Measurements from ENCODE around the gene TMCC1. TPM values are rescaled to one million over a fixed set of nuclear protein-coding genes. Genes with fewer than 3 reads are reported as not detected.
A peak's percentile ranks its signal among the peaks of the same experiment; 100 is the strongest.

Gene TMCC1
- total RNA-seq, 1 donor from 2014 or later: 36.9 TPM

DNA sequence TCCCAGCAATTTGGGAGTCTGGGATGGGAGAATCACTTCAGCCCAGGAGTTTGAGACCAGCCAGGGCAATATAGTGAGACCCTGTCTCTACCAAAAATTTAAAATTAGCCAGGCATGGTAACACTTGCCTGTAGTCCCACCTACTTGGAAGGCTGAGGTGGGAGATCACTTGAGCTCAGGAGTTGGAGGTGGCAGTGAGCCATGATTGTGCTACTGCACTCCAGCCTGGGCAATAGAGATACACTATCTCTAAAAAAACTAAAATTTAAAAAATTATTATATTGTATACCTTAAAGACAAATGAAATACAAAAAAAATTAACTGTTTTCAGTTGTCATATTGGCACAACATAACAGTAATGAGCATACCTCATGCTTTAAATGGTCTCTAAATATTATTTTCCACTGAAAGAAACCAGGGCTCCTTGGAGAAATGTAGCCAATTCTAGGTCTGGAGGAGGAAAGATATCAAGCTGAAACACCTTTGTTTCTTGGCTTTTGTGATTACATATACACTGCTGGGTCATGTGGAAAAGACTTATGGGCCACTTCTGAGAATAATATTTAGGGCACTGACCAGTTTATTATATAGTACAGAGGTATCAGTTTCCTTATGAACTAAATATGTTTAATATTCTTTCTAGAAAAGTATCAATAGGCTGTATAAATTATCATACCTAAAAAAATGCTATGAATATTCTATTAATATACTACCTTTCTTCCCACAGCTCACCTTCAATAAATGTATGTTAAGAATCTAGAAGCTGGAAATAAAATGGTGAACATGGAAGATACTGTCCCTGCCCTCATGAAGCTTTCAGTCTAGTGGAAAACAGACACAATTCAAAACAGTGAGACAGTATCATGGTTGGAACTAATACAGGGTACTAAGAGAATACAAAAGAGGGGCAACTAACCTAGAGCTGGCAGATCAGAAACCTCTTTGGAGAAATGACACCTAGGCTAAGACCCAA lies 119.5 kb downstream of the TMCC1 start:
- no peaks in the 10 kb centered on the region for H3K27me3 Mint-ChIP-seq (ENCODE audit: low read depth)
- no peak for DNase-seq (ENCODE audit: low read depth, low spot score)
- peaks cover 7% of the 10 kb centered on the region for H3K36me3 Mint-ChIP-seq (ENCODE audit: low read depth)
- TF ChIP-seq, protein P1, sequence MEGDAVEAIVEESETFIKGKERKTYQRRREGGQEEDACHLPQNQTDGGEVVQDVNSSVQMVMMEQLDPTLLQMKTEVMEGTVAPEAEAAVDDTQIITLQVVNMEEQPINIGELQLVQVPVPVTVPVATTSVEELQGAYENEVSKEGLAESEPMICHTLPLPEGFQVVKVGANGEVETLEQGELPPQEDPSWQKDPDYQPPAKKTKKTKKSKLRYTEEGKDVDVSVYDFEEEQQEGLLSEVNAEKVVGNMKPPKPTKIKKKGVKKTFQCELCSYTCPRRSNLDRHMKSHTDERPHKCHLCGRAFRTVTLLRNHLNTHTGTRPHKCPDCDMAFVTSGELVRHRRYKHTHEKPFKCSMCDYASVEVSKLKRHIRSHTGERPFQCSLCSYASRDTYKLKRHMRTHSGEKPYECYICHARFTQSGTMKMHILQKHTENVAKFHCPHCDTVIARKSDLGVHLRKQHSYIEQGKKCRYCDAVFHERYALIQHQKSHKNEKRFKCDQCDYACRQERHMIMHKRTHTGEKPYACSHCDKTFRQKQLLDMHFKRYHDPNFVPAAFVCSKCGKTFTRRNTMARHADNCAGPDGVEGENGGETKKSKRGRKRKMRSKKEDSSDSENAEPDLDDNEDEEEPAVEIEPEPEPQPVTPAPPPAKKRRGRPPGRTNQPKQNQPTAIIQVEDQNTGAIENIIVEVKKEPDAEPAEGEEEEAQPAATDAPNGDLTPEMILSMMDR (conservative IDR thresholded peaks at IDR 0.05): no peak
- peaks cover 17% of the 10 kb centered on the region for H3K4me1 Mint-ChIP-seq
- no peaks in the 10 kb centered on the region for H3K9me3 Mint-ChIP-seq
- H3K4me3 Mint-ChIP-seq: no peak overlapping the region
- H3K27ac Mint-ChIP-seq (ENCODE audit: unreplicated experiment): no peak overlapping the region

DNA sequence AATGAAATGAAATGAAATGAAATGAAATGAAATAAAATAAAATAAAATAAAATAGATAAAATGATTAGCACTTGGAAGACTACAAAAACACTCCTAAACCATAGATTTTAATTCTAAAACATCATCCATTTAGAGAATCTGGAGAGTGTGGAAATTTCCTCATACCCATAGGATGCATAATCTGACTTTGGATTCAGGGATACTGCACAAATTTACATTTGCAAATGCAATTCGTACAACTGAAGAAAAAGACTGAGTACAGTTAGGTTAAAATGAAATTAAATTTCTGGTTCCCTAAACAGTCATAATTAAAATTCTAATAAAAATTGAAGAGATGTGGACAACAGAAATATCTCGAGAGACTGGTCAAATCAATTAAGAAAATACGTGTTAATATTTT lies 122.9 kb downstream of the TMCC1 start:
- peaks cover 9% of the 10 kb centered on the region for H3K4me1 Mint-ChIP-seq
- TF ChIP-seq, protein P1 (conservative IDR thresholded peaks at IDR 0.05): no peak
- H3K27ac Mint-ChIP-seq (ENCODE audit: unreplicated experiment): no peak overlapping the region
- H3K9me3 Mint-ChIP-seq: no peaks in the 10 kb centered on the region
- no peak for DNase-seq (ENCODE audit: low read depth, low spot score)
- H3K27me3 Mint-ChIP-seq (ENCODE audit: low read depth): no peaks in the 10 kb centered on the region
- no peak overlapping the region for H3K4me3 Mint-ChIP-seq
- H3K36me3 Mint-ChIP-seq (ENCODE audit: low read depth): peaks cover 4% of the 10 kb centered on the region

- H3K27me3 Mint-ChIP-seq (ENCODE audit: low read depth): no peaks in the 10 kb centered on the region
- no peak for DNase-seq (ENCODE audit: low read depth, low spot score)
- no peak overlapping the region for H3K4me3 Mint-ChIP-seq
- H3K4me1 Mint-ChIP-seq: peaks cover 9% of the 10 kb centered on the region
- H3K36me3 Mint-ChIP-seq (ENCODE audit: low read depth): peaks cover 3% of the 10 kb centered on the region
- TF ChIP-seq, protein P1 (conservative IDR thresholded peaks at IDR 0.05): no peak
- H3K9me3 Mint-ChIP-seq: no peaks in the 10 kb centered on the region
- H3K27ac Mint-ChIP-seq (ENCODE audit: unreplicated experiment): no peak overlapping the region
Observed at GRCh38 chr3:129769616-129770015, 123.9 kb downstream of the TMCC1 start.

DNA sequence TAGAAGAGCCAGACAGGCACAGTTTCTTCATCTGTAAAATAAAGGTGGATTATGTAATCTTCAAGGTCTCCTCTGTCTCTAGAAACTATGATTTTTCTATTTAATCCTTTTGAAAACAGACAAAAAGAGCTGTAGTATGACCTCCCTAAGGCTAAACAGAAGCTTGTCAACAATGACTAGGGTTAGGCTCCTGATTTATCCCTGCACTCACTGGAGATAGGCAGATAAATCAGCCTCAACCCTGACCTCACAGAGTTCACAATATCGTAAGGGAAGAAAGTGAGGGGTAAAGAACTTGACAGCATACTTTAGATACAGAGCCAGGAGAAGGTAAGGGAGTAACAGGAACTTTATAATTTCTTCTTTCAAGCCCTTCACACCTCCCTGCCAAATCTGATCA lies 124.8 kb downstream of the TMCC1 start:
- H3K36me3 Mint-ChIP-seq (ENCODE audit: low read depth): no peaks in the 10 kb centered on the region
- peaks cover 9% of the 10 kb centered on the region for H3K4me1 Mint-ChIP-seq
- no peaks in the 10 kb centered on the region for H3K9me3 Mint-ChIP-seq
- TF ChIP-seq, protein P1 (conservative IDR thresholded peaks at IDR 0.05): no peak
- H3K27ac Mint-ChIP-seq (ENCODE audit: unreplicated experiment): peak overlapping the region; percentile 79
- DNase-seq (ENCODE audit: low read depth, low spot score): no peak
- no peak overlapping the region for H3K4me3 Mint-ChIP-seq
- H3K27me3 Mint-ChIP-seq (ENCODE audit: low read depth): no peaks in the 10 kb centered on the region

DNA sequence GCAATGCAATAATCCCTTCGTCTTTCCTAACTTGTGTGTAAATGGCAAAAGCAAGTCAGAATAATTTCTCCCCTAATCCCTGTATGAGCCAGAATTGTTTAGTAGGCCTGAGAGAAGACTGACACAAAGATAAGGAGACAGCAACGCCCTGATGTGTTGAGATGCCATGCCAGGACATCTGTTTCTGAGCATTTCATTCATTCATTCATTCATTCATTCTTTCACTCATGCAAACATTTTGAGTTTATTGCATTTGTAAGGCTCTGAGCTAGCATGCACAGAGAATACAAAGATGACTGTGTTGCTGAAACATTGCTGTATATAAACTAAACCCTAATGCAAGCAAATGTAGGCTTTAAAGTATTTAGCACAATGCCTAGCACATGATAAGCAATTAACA lies 127.4 kb downstream of the TMCC1 start:
- TF ChIP-seq, protein P1 (conservative IDR thresholded peaks at IDR 0.05): no peak
- Mint-ChIP-seq H3K4me1 (peaks cover 9% of the 10 kb centered on the region), H3K4me3 (no peak overlapping the region), H3K27ac (ENCODE audit: unreplicated experiment) (no peak overlapping the region), H3K36me3 (ENCODE audit: low read depth) (peaks cover 3% of the 10 kb centered on the region), H3K9me3 (no peaks in the 10 kb centered on the region), H3K27me3 (ENCODE audit: low read depth) (no peaks in the 10 kb centered on the region)
- no peak for DNase-seq (ENCODE audit: low read depth, low spot score)

All from neural crest cell (in vitro differentiated cells).